GM20000 (cell line): Measurements from ENCODE around the gene KRTAP24-1.

Experiments
- DNase-seq: peaks from one replicate; pipeline ENCODE4 v3.0.0; 2012; ENCODE audit warnings: low spot score
- TF ChIP-seq, protein P1 (sequence below): IDR thresholded peaks from 2 replicates; pipeline ENCODE4 v1.5.1; 2012; ENCODE audit warnings: mild to moderate bottlenecking, control low read depth; ENCODE audit errors: extremely low read depth, missing control alignments

The KRTAP24-1 gene

DNA sequence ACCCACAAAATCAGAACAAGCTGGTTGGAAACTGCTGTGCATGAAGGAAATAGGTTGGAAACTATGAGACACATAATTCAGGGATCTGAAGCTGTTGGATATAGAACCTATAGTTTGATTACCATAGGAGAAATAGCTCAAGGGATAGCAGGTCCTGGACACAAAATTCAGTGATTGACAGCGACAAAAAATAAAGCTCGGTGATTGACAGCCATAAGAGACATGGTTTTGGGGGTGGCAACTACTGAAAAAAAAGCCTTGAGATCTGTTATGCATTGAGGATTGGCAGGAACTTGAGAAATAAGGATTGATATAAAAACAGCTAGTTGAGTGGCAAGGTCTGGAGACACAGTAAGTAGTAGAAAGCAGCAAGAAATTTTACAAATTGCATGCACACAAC lies 6.5 kb upstream of the KRTAP24-1 start, which contains the start of gene KRTAP25-1:
KRTAP25-1 (minus strand) TSS at position 300 of the 400 bp plus-strand sequence; CDS start at position 276, 24 bp downstream.
- TF ChIP-seq, protein P1, sequence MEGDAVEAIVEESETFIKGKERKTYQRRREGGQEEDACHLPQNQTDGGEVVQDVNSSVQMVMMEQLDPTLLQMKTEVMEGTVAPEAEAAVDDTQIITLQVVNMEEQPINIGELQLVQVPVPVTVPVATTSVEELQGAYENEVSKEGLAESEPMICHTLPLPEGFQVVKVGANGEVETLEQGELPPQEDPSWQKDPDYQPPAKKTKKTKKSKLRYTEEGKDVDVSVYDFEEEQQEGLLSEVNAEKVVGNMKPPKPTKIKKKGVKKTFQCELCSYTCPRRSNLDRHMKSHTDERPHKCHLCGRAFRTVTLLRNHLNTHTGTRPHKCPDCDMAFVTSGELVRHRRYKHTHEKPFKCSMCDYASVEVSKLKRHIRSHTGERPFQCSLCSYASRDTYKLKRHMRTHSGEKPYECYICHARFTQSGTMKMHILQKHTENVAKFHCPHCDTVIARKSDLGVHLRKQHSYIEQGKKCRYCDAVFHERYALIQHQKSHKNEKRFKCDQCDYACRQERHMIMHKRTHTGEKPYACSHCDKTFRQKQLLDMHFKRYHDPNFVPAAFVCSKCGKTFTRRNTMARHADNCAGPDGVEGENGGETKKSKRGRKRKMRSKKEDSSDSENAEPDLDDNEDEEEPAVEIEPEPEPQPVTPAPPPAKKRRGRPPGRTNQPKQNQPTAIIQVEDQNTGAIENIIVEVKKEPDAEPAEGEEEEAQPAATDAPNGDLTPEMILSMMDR: no peak
- DNase-seq: no peak

DNA sequence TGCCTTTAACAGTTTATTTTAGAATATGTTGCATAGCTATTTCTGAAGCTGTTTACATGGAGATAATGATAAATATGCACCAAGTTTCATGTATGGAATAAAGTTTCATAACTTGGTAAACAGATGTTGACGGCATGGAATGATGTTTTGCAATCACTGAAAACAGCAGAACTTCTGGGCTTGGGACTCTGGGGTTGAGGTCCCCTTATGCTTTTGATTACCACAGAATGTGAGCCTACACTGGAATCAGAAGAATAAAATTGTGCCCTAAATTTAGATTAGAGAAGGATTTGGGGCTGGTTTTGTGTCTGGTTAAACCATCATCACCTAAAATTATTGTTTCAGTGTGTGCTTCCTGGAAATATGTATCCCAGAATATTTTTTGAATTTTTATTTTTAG lies 11.1 kb downstream of the KRTAP24-1 start:
- DNase-seq: no peak
- TF ChIP-seq, protein P1: no peak

GRCh38 chr21:30271156-30271555 lies 11.6 kb downstream of the KRTAP24-1 start:
- no peak for DNase-seq

GRCh38 chr21:30269803-30270530 lies 12.8 kb downstream of the KRTAP24-1 start:
- DNase-seq: no peak
- TF ChIP-seq, protein P1: no peak

More at GRCh38 chr21:30271156-30271555, 11.6 kb downstream of the KRTAP24-1 start:
- TF ChIP-seq, protein P1: no peak

DNA sequence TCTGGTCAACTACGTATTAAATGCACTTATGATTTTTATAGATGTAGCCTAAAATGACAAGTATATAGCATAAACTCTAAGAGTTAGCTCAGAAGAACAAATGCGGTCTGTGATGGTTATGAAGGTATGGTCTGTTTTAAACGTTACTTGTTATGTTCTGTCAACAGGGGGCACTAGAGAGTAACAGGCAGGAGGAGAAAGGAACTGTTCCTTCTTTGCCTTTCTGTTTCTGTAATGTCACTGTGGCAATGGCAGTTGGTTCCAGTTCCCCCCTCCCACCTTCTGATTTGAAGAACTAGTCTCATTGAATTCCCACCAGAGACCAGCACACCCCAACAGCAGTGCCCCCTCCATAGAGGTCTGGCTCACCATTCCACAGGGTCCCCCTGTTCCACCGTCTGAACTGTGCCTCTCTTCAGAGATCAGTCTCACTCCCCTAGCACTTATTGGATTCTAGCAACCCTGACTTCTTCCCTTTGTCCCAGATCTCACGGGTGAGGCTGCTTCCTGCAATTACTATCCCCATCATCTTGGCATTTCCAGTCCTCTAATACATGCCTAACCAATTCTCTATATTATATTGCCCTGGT lies 14.0 kb downstream of the KRTAP24-1 start:
- TF ChIP-seq, protein P1: no peak
- DNase-seq: no peak

DNA sequence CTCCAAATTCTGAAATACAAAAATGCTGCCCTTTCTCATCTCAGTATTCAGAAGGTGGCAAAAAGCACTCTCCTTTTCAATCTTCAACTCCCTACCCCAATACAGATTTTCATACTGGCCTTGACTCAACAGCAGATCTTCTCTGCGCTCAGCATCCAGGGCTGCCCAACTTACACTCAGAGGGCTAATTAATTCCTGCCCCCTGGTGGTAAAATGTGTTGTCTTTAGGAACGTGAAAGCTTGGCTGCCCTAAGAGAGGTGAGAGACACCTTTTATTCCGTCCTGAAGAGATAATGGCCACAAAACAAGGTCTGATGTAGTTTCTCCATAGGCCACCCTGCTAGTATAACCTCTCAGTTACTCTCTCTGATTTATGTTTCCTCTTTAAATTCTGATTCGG lies 25.0 kb downstream of the KRTAP24-1 start:
- DNase-seq: no peak
- TF ChIP-seq, protein P1: no peak

GRCh38 chr21:30256100-30256499 lies 26.6 kb downstream of the KRTAP24-1 start:
- TF ChIP-seq, protein P1: no peak
- no peak for DNase-seq
